ENCODE results near the gene VASN.

The VASN gene

DNA sequence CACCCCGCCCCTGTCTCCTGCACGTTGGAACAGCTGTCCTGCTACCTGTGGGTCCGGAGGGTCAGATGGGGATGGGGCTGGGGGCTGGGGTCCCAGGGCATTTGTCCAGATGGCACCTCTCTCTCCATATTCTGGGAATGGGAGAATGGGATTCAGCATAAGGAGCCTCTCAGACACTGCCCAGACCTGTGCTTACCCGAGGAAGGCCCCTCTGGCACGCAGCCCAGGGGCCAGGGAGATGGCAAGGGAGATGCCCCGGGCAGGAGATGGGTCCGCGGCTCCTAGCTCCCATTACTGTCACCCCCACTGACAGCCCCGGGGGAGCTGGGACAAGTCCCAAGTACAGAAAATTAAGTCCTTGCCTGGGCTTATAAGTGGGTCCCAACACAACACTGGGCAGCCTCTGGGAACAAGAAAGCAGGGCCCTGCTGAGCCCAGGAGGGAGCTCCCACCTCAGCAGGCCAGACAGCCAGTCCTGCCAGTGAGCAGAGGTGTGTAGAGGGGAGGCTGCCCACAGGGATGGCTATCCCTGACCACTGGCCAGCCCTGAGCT is 1.8 kb downstream of the VASN start:
- no peak for DNase-seq

- DNase-seq: no peak
Observed at GRCh38 chr16:4373909-4374742, 2.5 kb downstream of the VASN start.

DNA sequence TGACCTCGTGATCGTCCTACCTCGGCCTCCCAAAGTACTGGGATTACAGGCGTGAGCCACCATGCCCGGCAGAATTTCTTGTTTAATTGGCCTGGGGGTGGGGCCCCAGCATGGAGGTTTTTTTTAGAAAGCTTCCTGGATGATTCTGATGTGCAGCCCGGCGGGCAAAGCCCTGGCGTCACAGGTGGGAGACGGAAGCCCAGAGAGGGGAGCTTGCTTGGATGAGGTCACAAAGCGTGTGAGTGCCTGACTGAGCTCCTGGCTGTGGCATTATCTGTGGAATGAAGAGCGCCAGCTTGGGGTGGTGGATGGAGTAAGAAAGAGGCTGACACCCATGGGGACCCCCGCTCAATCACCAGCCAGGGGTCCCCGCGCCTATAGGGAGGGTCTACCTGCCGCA is 4.1 kb downstream of the VASN start:
- no peak for DNase-seq

GRCh38 chr16:4376126-4376892 is 4.7 kb downstream of the VASN start:
- no peak for DNase-seq

DNA sequence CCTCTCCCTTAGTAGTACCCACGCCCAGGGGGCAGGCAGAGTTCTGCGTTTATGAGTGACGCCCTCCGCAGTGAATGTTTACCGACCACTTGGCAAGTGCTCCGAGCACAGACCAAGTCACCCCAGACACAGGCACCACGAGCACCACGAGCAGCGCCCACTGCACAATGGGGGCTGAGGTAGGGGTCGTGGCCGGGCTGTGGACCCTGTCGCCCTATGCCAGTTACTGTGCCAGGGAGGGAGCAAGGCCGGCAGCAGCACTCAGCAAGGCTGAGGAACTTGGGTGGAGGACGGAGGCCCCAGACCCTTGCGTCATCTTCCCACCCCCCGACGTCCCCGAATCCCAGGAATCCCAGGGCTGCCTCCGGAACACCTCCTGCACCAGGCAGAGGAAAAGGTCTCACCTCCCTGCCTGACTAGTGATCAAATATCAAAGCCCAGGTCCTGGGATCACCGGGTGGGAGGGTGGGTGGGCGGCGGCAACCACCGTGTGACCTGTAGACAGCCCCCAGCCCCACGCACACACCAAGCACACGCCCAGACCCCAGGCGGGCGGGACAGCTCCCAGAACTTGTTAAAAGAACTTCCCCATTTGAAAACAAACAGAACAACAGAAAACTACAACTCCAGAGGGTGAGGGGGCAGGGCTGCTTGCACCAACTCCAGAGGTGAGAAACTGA is 5.4 kb downstream of the VASN start:
- no peak for DNase-seq

DNA sequence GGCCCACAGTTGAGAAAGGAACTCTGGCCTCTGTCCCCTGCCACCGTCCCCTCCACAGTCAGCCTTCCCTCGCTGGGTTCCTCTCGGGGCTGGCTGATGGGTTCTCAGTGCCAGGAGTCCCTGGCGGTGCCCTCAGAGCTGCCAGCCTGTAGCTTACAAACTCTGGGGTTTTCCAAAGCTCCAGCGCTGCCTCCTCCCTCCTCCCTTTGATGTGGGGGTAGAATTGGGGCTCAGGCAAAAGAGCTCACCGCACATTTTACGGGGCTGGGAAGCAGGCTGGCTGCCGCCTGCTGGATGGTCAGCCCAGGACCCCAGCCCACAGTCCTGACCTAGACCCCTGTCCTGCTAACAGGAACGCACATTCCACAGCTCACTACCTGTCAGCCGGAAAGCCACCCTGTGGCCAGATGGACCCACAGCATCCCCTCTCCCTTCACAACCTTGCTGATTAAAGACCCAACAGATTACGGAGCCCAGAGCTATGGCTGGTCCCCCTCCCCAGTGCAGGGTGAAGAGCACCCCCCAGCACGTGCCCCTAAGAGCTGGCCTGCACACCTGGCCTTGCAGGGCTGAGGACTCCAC is 6.0 kb downstream of the VASN start:
- no peak for DNase-seq

- no peak for DNase-seq
Observed at GRCh38 chr16:4378161-4378666, 6.6 kb downstream of the VASN start.

DNA sequence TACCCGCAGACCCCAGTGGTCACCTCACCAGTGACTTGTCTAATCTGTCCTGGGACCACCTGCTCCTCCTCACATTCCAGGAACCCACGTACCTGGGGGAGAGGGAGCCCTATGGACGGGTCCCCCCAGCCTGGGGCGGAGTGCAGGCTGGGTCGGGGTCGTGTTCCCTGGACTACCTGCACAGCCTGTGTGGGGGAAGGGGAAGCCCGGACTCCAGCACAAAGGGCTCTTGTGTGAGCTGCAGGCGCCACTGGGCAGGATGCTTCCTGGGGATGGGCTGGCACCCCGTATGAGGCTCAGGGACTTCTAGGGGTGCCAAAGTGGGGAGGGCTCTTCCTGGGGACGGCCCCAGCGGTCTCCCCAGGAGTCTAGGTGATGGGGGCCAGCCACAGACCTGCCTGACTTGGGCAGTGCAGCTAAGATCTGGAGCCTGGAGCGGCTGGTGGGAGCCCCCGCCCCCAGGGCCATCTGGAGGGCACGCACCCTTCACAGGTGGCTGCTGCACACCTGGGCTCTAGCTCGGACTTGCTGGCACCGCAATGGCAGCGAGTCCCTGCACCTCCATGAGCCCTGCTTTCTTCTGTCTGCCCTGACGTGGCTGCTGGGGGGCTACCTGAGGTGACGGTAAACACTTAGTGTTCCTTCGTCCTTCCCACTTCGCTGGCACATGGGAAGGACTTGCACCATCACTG is 7.5 kb downstream of the VASN start:
- no peak for DNase-seq

DNA sequence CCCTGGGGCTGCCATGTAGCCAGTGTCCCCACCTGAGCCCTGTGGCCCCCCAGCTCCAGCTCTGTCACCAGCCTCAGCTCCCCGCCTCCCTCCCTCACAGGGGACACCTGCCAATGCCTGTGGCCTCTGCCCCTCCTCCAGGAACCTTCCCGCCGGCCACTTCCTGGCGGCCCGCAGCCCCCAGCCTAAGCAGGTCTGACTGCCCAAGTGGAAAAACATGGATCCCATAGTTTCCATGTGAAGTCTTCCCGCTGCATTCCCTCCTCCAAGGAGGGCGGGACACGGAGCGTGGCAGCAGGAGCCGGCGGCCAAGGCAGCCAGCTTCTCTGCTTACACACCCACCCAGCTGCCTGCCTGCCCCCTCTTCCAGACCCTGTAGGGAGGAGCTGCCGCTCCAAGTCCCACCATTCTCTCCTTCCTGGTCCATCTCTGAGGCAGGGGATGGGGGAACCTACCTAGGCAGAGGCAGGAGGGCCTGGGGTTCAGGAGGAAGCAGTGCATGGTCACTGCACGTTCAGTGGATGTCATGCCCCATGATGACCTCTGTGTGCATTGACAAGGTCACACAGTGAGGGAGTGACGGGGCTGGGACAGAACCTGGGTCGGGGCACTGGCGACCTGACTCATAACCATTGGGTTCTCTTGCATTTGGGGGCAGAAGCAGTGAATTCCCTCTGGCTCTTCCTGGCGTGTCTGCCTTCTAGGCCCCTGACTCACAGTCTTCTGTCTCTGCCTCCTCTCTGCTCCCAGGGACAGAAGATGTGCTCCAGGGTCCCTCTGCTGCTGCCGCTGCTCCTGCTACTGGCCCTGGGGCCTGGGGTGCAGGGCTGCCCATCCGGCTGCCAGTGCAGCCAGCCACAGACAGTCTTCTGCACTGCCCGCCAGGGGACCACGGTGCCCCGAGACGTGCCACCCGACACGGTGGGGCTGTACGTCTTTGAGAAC is 8.7 kb downstream of the VASN start:
- no peak for DNase-seq

DNA sequence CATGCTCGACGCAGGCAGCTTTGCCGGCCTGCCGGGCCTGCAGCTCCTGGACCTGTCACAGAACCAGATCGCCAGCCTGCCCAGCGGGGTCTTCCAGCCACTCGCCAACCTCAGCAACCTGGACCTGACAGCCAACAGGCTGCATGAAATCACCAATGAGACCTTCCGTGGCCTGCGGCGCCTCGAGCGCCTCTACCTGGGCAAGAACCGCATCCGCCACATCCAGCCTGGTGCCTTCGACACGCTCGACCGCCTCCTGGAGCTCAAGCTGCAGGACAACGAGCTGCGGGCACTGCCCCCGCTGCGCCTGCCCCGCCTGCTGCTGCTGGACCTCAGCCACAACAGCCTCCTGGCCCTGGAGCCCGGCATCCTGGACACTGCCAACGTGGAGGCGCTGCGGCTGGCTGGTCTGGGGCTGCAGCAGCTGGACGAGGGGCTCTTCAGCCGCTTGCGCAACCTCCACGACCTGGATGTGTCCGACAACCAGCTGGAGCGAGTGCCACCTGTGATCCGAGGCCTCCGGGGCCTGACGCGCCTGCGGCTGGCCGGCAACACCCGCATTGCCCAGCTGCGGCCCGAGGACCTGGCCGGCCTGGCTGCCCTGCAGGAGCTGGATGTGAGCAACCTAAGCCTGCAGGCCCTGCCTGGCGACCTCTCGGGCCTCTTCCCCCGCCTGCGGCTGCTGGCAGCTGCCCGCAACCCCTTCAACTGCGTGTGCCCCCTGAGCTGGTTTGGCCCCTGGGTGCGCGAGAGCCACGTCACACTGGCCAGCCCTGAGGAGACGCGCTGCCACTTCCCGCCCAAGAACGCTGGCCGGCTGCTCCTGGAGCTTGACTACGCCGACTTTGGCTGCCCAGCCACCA is 9.7 kb downstream of the VASN start:
- DNase-seq: no peak

DNA sequence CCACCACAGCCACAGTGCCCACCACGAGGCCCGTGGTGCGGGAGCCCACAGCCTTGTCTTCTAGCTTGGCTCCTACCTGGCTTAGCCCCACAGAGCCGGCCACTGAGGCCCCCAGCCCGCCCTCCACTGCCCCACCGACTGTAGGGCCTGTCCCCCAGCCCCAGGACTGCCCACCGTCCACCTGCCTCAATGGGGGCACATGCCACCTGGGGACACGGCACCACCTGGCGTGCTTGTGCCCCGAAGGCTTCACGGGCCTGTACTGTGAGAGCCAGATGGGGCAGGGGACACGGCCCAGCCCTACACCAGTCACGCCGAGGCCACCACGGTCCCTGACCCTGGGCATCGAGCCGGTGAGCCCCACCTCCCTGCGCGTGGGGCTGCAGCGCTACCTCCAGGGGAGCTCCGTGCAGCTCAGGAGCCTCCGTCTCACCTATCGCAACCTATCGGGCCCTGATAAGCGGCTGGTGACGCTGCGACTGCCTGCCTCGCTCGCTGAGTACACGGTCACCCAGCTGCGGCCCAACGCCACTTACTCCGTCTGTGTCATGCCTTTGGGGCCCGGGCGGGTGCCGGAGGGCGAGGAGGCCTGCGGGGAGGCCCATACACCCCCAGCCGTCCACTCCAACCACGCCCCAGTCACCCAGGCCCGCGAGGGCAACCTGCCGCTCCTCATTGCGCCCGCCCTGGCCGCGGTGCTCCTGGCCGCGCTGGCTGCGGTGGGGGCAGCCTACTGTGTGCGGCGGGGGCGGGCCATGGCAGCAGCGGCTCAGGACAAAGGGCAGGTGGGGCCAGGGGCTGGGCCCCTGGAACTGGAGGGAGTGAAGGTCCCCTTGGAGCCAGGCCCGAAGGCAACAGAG is 10.5 kb downstream of the VASN start:
- no peak for DNase-seq

DNA sequence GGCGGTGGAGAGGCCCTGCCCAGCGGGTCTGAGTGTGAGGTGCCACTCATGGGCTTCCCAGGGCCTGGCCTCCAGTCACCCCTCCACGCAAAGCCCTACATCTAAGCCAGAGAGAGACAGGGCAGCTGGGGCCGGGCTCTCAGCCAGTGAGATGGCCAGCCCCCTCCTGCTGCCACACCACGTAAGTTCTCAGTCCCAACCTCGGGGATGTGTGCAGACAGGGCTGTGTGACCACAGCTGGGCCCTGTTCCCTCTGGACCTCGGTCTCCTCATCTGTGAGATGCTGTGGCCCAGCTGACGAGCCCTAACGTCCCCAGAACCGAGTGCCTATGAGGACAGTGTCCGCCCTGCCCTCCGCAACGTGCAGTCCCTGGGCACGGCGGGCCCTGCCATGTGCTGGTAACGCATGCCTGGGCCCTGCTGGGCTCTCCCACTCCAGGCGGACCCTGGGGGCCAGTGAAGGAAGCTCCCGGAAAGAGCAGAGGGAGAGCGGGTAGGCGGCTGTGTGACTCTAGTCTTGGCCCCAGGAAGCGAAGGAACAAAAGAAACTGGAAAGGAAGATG is 11.2 kb downstream of the VASN start:
- no peak for DNase-seq

DNA sequence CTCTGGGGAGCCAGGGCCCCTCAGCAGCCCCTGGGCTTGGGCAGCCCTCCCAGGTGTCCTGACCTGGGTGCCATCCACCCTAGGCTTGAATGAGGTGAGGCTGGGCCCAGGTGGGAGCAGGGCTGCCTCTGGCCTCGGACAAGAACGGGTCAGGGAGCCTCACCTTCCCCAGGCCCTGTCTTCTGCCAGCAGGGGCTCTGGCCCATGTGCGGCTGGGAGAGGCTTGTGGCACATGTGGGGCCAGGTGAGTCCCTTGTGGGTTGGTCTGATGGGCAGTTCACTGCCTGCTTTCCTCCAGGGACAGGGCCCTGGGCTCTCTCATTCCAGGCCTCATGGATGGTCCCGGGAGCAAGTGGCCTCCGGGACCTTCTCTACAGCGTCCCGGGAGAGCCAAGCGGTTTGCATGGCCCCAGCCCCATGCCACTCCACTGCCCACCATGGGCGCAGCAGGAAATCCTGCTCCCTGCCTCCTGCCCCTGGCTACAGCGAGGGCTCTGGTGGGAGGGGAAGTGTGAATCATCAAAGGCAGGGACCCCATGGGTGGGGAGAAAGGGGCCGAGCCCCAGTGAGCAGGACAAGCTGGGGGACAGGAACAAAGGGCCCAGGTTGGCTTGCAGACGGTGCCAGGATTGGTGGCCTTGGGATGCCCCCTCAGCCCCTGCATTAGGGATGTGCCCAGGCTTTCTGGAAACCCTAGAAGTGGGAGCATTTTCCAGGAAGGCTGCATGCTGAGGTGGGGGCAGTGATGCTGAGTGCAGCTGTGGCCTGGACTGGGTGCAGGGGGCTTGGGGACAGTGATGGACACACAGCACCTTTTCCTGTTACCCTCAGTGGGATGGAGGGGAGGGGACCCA is 12.2 kb downstream of the VASN start:
- no peak for DNase-seq

DNA sequence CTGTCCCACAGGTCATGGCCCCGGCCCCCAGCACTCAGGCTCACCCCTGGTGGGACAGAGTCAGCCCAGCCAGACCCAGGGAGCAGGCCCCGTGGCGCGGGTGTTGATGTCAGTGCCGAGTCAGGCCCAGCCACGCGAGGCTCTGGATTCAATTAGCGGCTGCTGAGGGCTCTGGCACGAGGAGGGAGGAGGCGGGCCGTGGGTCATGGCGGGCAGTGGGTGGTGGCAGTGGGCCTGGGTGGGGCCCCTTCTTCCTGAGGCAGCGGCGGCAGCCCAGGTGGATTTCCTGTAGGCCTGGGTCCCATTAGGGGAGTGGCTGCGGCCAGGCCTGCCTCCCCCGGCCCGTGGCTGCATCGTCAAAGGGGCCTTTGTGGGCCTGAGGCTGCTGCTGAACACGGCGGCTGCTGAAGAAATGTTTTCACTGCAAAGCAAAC is 12.9 kb downstream of the VASN start:
- DNase-seq: no peak

DNA sequence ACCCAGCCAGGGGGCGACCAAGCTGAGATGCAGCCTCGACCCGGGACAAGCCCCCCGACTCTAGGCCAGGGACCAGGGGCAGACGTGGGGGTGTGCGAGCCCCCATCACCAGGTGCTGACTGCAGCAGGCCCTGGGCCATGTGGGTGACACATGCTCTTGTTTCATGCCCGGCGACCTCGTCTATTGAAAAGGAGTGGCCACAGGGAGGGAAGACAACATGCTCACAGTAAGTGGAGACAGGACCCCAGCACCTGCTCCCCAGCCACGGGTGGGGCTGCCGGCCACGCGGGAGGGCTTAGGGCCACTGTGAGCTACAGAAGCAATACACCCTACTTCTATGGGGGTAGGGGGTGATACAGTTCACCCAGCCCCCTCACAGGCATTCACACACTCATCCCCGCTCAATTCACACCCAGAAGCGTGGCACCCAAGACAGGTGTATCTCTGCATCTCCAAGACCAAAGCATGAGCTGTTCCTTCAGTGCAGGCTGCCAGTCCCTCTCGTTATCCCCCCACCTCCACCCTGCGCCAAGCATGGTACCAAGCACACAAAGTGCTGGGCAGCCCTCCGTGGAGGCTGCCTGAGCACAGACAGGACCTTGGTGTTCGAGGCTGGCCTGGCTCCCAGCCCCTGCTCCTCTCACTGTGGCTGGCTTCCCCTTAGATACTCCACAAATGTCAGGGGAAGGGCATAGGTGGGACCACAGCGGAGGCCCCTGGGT is 13.6 kb downstream of the VASN start:
- no peak for DNase-seq

- no peak for DNase-seq
Observed at GRCh38 chr16:4385789-4386450, 14.3 kb downstream of the VASN start.
